ENCODE results near the gene STH.
"Not testable (repeated sequence)": the region's sequence is repeated elsewhere in the genome, so short reads cannot be mapped to it uniquely, and the experiment has no call there.

The STH gene

GRCh38 chr17:46008591-46008990 lies 9.5 kb downstream of the STH start:
- no peak for DNase-seq

DNA sequence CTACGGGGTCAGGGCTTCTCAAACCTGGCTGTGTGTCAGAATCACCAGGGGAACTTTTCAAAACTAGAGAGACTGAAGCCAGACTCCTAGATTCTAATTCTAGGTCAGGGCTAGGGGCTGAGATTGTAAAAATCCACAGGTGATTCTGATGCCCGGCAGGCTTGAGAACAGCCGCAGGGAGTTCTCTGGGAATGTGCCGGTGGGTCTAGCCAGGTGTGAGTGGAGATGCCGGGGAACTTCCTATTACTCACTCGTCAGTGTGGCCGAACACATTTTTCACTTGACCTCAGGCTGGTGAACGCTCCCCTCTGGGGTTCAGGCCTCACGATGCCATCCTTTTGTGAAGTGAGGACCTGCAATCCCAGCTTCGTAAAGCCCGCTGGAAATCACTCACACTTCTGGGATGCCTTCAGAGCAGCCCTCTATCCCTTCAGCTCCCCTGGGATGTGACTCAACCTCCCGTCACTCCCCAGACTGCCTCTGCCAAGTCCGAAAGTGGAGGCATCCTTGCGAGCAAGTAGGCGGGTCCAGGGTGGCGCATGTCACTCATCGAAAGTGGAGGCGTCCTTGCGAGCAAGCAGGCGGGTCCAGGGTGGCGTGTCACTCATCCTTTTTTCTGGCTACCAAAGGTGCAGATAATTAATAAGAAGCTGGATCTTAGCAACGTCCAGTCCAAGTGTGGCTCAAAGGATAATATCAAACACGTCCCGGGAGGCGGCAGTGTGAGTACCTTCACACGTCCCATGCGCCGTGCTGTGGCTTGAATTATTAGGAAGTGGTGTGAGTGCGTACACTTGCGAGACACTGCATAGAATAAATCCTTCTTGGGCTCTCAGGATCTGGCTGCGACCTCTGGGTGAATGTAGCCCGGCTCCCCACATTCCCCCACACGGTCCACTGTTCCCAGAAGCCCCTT lies 10.9 kb downstream of the STH start:
- no peak for DNase-seq

DNA sequence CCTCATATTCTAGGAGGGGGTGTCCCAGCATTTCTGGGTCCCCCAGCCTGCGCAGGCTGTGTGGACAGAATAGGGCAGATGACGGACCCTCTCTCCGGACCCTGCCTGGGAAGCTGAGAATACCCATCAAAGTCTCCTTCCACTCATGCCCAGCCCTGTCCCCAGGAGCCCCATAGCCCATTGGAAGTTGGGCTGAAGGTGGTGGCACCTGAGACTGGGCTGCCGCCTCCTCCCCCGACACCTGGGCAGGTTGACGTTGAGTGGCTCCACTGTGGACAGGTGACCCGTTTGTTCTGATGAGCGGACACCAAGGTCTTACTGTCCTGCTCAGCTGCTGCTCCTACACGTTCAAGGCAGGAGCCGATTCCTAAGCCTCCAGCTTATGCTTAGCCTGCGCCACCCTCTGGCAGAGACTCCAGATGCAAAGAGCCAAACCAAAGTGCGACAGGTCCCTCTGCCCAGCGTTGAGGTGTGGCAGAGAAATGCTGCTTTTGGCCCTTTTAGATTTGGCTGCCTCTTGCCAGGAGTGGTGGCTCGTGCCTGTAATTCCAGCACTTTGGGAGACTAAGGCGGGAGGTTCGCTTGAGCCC lies 11.6 kb downstream of the STH start:
- DNase-seq = no peak

- no peak for DNase-seq
These were observed 12.9 kb downstream of the STH start for GRCh38 chr17:46011711-46012505.

DNA sequence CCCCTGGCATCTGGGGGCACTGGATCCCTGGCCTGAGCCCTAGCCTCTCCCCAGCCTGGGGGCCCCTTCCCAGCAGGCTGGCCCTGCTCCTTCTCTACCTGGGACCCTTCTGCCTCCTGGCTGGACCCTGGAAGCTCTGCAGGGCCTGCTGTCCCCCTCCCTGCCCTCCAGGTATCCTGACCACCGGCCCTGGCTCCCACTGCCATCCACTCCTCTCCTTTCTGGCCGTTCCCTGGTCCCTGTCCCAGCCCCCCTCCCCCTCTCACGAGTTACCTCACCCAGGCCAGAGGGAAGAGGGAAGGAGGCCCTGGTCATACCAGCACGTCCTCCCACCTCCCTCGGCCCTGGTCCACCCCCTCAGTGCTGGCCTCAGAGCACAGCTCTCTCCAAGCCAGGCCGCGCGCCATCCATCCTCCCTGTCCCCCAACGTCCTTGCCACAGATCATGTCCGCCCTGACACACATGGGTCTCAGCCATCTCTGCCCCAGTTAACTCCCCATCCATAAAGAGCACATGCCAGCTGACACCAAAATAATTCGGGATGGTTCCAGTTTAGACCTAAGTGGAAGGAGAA lies 13.5 kb downstream of the STH start:
- DNase-seq = no peak

- no peak for DNase-seq
These were observed 14.1 kb downstream of the STH start for GRCh38 chr17:46013127-46013501.

DNA sequence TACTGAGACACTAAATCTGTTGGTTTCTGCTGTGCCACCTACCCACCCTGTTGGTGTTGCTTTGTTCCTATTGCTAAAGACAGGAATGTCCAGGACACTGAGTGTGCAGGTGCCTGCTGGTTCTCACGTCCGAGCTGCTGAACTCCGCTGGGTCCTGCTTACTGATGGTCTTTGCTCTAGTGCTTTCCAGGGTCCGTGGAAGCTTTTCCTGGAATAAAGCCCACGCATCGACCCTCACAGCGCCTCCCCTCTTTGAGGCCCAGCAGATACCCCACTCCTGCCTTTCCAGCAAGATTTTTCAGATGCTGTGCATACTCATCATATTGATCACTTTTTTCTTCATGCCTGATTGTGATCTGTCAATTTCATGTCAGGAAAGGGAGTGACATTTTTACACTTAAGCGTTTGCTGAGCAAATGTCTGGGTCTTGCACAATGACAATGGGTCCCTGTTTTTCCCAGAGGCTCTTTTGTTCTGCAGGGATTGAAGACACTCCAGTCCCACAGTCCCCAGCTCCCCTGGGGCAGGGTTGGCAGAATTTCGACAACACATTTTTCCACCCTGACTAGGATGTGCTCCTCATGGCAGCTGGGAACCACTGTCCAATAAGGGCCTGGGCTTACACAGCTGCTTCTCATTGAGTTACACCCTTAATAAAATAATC lies 14.6 kb downstream of the STH start:
- no peak for DNase-seq

- not testable (repeated sequence) for DNase-seq
These were observed 20.4 kb downstream of the STH start for GRCh38 chr17:46019408-46019925.

- peak; percentile 67 for DNase-seq
These were observed 21.1 kb downstream of the STH start for GRCh38 chr17:46020023-46020761.

DNA sequence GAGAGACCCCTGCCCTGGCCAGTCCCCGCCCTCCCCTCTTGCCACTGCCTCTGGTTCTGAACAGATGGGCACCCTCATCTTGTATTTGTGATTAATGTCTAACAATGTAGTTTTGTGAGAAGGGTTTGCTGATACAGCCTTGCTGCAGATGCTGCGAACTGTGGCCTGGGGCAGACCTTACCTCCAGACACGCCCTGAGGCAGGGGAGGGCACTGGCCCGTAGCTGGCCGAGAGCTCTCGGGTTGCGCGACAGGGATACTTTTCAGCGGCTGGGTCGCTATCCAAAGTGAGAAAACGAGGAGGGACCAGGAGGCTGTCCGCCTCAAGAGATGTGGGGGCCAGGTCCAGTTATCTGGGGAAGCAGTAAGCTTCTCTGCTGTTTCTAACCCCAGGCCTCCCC lies 21.9 kb downstream of the STH start:
- no peak for DNase-seq

DNA sequence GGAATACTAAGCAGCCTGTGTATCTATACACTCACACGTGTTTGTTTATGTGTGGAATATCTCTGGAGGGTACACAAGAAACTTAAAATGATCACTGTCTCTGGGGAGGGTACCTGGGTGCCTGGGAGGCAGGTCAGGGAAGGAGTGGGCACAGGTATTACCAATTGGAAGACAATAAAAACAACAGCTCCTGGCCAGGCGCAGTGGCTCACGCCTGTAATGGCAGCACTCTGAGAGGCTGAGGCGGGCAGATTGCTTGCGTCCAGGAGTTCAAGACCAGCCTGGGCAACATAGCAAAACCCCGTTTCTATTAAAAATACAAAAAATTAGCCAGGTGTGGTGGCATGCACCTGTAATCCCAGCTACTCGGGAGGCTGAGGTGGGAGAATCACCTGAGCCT lies 24.3 kb downstream of the STH start:
- not testable (repeated sequence) for DNase-seq

DNA sequence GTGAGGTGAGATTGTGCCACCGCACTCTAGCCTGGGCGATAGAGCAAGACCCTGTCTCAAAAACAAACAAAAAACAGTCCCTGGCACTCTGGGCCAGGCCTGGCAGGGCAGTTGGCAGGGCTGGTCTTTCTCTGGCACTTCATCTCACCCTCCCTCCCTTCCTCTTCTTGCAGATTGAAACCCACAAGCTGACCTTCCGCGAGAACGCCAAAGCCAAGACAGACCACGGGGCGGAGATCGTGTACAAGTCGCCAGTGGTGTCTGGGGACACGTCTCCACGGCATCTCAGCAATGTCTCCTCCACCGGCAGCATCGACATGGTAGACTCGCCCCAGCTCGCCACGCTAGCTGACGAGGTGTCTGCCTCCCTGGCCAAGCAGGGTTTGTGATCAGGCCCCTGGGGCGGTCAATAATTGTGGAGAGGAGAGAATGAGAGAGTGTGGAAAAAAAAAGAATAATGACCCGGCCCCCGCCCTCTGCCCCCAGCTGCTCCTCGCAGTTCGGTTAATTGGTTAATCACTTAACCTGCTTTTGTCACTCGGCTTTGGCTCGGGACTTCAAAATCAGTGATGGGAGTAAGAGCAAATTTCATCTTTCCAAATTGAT lies 24.8 kb downstream of the STH start:
- DNase-seq = peak; percentile 39

DNA sequence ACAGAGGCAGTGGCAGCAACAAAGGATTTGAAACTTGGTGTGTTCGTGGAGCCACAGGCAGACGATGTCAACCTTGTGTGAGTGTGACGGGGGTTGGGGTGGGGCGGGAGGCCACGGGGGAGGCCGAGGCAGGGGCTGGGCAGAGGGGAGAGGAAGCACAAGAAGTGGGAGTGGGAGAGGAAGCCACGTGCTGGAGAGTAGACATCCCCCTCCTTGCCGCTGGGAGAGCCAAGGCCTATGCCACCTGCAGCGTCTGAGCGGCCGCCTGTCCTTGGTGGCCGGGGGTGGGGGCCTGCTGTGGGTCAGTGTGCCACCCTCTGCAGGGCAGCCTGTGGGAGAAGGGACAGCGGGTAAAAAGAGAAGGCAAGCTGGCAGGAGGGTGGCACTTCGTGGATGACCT lies 25.5 kb downstream of the STH start:
- peak; percentile 42 for DNase-seq

DNA sequence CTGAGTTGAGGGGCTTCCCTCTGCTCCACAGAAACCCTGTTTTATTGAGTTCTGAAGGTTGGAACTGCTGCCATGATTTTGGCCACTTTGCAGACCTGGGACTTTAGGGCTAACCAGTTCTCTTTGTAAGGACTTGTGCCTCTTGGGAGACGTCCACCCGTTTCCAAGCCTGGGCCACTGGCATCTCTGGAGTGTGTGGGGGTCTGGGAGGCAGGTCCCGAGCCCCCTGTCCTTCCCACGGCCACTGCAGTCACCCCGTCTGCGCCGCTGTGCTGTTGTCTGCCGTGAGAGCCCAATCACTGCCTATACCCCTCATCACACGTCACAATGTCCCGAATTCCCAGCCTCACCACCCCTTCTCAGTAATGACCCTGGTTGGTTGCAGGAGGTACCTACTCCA lies 26.0 kb downstream of the STH start:
- no peak for DNase-seq

DNA sequence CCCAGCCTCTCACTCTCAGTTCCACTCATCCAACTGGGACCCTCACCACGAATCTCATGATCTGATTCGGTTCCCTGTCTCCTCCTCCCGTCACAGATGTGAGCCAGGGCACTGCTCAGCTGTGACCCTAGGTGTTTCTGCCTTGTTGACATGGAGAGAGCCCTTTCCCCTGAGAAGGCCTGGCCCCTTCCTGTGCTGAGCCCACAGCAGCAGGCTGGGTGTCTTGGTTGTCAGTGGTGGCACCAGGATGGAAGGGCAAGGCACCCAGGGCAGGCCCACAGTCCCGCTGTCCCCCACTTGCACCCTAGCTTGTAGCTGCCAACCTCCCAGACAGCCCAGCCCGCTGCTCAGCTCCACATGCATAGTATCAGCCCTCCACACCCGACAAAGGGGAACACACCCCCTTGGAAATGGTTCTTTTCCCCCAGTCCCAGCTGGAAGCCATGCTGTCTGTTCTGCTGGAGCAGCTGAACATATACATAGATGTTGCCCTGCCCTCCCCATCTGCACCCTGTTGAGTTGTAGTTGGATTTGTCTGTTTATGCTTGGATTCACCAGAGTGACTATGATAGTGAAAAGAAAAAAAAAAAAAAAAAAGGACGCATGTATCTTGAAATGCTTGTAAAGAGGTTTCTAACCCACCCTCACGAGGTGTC lies 26.6 kb downstream of the STH start:
- no peak for DNase-seq

DNA sequence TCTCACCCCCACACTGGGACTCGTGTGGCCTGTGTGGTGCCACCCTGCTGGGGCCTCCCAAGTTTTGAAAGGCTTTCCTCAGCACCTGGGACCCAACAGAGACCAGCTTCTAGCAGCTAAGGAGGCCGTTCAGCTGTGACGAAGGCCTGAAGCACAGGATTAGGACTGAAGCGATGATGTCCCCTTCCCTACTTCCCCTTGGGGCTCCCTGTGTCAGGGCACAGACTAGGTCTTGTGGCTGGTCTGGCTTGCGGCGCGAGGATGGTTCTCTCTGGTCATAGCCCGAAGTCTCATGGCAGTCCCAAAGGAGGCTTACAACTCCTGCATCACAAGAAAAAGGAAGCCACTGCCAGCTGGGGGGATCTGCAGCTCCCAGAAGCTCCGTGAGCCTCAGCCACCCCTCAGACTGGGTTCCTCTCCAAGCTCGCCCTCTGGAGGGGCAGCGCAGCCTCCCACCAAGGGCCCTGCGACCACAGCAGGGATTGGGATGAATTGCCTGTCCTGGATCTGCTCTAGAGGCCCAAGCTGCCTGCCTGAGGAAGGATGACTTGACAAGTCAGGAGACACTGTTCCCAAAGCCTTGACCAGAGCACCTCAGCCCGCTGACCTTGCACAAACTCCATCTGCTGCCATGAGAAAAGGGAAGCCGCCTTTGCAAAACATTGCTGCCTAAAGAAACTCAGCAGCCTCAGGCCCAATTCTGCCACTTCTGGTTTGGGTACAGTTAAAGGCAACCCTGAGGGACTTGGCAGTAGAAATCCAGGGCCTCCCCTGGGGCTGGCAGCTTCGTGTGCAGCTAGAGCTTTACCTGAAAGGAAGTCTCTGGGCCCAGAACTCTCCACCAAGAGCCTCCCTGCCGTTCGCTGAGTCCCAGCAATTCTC lies 27.4 kb downstream of the STH start:
- DNase-seq = no peak

GRCh38 chr17:46027048-46027975 lies 28.3 kb downstream of the STH start:
- DNase-seq = no peak

- DNase-seq = no peak
These were observed 28.9 kb downstream of the STH start for GRCh38 chr17:46027976-46028325.

- DNase-seq = no peak
These were observed 29.3 kb downstream of the STH start for GRCh38 chr17:46028374-46028773.

Data from activated CD8-positive, alpha-beta memory T cell treated with anti-CD3 and anti-CD28 coated beads, Interleukin-2, amount 50 U/mL, for 48 hours (primary cell).